T-helper 17 cell (primary cell): Measurements from ENCODE around the gene DDX51. TPM values are rescaled to one million over a fixed set of nuclear protein-coding genes. Genes with fewer than 3 reads are reported as not detected.

Experiments used
- ATAC-seq: fragments of 150-1000 bp; cut with Tn5 transposase; 2 replicates; pipeline ENCODE4 v1.10.0; 2021; ENCODE audit warnings: mild to moderate bottlenecking, moderate library complexity
- DNase-seq, 3 donors: peaks; one replicate each; pipeline versions ENCODE4 v3.0.0 to v3.0.0-alpha.2; 2020 to 2021
- H3K9me3 ChIP-seq: one replicate; pipeline ENCODE4 v1.7.0; 2013; ENCODE audit warnings: low read length, mild to moderate bottlenecking; ENCODE audit not compliant: control insufficient read depth, poor library complexity, severe bottlenecking
- H3K27ac Mint-ChIP-seq: one replicate; pipeline ENCODE4 v1.8.0; 2022; ENCODE audit warnings: mild to moderate bottlenecking, moderate library complexity, mixed read lengths
- H3K27me3 Mint-ChIP-seq: one replicate; pipeline ENCODE4 v1.8.0; 2022; ENCODE audit warnings: mixed read lengths
- H3K36me3 Mint-ChIP-seq: one replicate; pipeline ENCODE4 v1.8.0; 2022; ENCODE audit warnings: low read depth, mixed read lengths
- H3K4me1 Mint-ChIP-seq: one replicate; pipeline ENCODE4 v1.8.0; 2022; ENCODE audit warnings: mild to moderate bottlenecking, mixed read lengths
- H3K4me3 Mint-ChIP-seq: one replicate; pipeline ENCODE4 v1.8.0; 2022; ENCODE audit warnings: mild to moderate bottlenecking, moderate library complexity, mixed read lengths
- total RNA-seq, 4 donors: library from RNA in 2 of 4; stranded (reverse) in 2 of 4; gene quantifications; one replicate each; pipeline ENCODE4 v1.2.3 and lab custom pipeline; 2022 to 2026

Gene DDX51
- total RNA-seq, 2 donors from 2014 or later = 38.2 to 40.9 TPM

- Mint-ChIP-seq H3K27me3 (no peaks in the 10 kb centered on the region), H3K27ac (no peak overlapping the region), H3K4me3 (no peak overlapping the region), H3K4me1 (peaks cover 11% of the 10 kb centered on the region), H3K36me3 (no peaks in the 10 kb centered on the region)
- H3K9me3 ChIP-seq = no peaks in the 10 kb centered on the region
- DNase-seq = peak in 2 of 3 donors; percentile 3 to 6
- ATAC-seq = no peak
These were observed 14.8 kb upstream of the DDX51 start for GRCh38 chr12:132158677-132159554.

DNA sequence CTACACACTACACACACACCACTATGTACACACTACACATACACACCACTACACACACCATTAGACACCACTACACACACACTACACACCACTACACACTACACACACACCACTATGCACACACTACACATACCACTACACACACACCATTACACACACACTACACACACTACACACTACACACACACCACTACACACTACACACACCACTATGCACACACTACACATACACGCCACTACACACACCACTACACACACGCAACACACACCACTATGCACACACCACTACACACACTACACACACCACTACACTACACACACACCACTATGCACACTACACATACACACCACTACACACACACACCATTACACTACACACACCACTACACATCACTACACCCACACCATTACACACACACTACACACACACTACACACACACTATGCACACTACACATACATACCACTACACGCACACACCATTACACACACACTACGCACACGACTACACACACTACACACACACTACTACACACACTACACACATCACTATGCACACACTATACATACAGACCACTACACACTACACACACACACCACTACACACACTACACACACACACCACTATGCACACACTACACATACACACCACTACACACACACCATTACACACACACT lies 13.8 kb upstream of the DDX51 start:
- Mint-ChIP-seq H3K27me3 (no peaks in the 10 kb centered on the region), H3K4me3 (no peak overlapping the region), H3K4me1 (peaks cover 7% of the 10 kb centered on the region), H3K36me3 (no peaks in the 10 kb centered on the region), H3K27ac (no peak overlapping the region)
- H3K9me3 ChIP-seq = no peaks in the 10 kb centered on the region
- DNase-seq (no peak), ATAC-seq (no peak)

- H3K4me3 Mint-ChIP-seq = no peak overlapping the region
- no peak for DNase-seq
- H3K36me3 Mint-ChIP-seq = no peaks in the 10 kb centered on the region
- H3K27me3 Mint-ChIP-seq = no peaks in the 10 kb centered on the region
- ATAC-seq = no peak
- H3K27ac Mint-ChIP-seq = no peak overlapping the region
- H3K9me3 ChIP-seq = no peaks in the 10 kb centered on the region
- peaks cover 3% of the 10 kb centered on the region for H3K4me1 Mint-ChIP-seq
These were observed 12.6 kb upstream of the DDX51 start for GRCh38 chr12:132156573-132157325.

GRCh38 chr12:132155771-132156572 lies 11.9 kb upstream of the DDX51 start:
- DNase-seq (no peak), ATAC-seq (no peak)
- Mint-ChIP-seq H3K27me3 (no peaks in the 10 kb centered on the region), H3K4me1 (peaks cover 3% of the 10 kb centered on the region), H3K36me3 (no peaks in the 10 kb centered on the region), H3K27ac (no peak overlapping the region), H3K4me3 (no peak overlapping the region)
- no peaks in the 10 kb centered on the region for H3K9me3 ChIP-seq

GRCh38 chr12:132154941-132155770 lies 11.0 kb upstream of the DDX51 start:
- H3K9me3 ChIP-seq = no peaks in the 10 kb centered on the region

GRCh38 chr12:132154341-132154761 lies 10.2 kb upstream of the DDX51 start:
- no peaks in the 10 kb centered on the region for H3K9me3 ChIP-seq
- DNase-seq (peak in 1 of 3 donors; percentile 4), ATAC-seq (peak; percentile 11)
- Mint-ChIP-seq H3K36me3 (no peaks in the 10 kb centered on the region), H3K27me3 (no peaks in the 10 kb centered on the region), H3K27ac (no peak overlapping the region), H3K4me3 (peak overlapping the region; percentile 7), H3K4me1 (no peaks in the 10 kb centered on the region)

More at GRCh38 chr12:132154941-132155770, 11.0 kb upstream of the DDX51 start:
- H3K36me3 Mint-ChIP-seq = no peaks in the 10 kb centered on the region
- H3K27me3 Mint-ChIP-seq = no peaks in the 10 kb centered on the region
- H3K27ac Mint-ChIP-seq = no peak overlapping the region
- H3K4me1 Mint-ChIP-seq = peaks cover 3% of the 10 kb centered on the region
- ATAC-seq = no peak
- DNase-seq = peak in 1 of 3 donors; percentile 10
- H3K4me3 Mint-ChIP-seq = peak overlapping the region; percentile 41

GRCh38 chr12:132153501-132154340 lies 9.6 kb upstream of the DDX51 start:
- no peak overlapping the region for H3K4me3 Mint-ChIP-seq

DNA sequence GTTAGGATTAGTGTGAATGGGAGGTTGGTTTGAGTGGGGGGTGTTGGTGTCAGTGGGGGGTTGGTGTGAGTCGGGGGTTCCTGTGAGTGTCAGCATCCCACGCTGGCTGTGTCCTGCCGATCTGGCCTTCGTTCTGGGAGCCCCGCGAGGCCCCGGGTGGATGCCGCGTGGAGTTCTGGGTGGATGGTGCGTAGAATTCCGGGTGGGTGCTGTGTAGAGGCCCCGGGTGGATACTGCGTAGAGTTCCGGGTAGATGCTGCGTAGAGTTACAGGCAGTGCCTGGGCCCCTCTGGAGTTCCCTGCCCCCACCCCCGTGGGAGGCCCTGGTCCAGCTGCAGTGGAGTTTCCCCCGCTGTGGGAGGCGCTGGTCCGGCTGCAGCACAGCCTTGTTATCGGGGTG lies 8.8 kb upstream of the DDX51 start:
- DNase-seq (peak in 2 of 3 donors; percentile 3 to 10), ATAC-seq (no peak)
- no peaks in the 10 kb centered on the region for H3K9me3 ChIP-seq
- no peaks in the 10 kb centered on the region for H3K36me3 Mint-ChIP-seq
- H3K4me1 Mint-ChIP-seq = no peaks in the 10 kb centered on the region
- no peak overlapping the region for H3K4me3 Mint-ChIP-seq
- H3K27ac Mint-ChIP-seq = no peak overlapping the region
- no peaks in the 10 kb centered on the region for H3K27me3 Mint-ChIP-seq

More at GRCh38 chr12:132153501-132154340, 9.6 kb upstream of the DDX51 start:
- ATAC-seq = peak; percentile 93
- H3K27me3 Mint-ChIP-seq = no peaks in the 10 kb centered on the region
- peak; percentile 56 to 68 (median 58) for DNase-seq
- H3K9me3 ChIP-seq = no peaks in the 10 kb centered on the region
- H3K4me1 Mint-ChIP-seq = no peaks in the 10 kb centered on the region
- H3K27ac Mint-ChIP-seq = no peak overlapping the region
- H3K36me3 Mint-ChIP-seq = no peaks in the 10 kb centered on the region

DNA sequence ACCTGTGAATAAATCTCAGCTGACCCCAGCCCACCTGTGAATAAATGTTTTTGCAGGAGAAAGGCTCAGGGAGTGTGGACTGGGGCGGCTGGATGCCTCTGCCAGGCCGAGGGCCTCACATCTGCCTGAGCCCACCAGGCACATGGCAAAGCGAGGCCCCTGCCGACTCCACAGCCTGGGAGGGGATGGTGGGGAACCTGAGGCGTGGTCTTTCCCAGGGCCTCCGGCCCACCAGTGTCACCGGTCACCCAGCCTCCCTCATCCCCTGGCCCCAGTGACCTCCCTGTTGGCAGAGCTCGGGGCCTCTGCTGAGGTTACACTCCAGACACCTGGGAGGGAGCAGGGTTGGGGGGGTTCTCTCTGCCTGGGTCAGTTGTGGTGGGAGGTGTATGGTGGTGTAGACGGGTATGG lies 8.3 kb upstream of the DDX51 start:
- H3K36me3 Mint-ChIP-seq = no peaks in the 10 kb centered on the region
- no peaks in the 10 kb centered on the region for H3K4me1 Mint-ChIP-seq
- H3K27ac Mint-ChIP-seq = no peak overlapping the region
- no peak for ATAC-seq
- H3K4me3 Mint-ChIP-seq = no peak overlapping the region
- DNase-seq = peak in 1 of 3 donors; percentile 3
- H3K9me3 ChIP-seq = no peaks in the 10 kb centered on the region
- no peaks in the 10 kb centered on the region for H3K27me3 Mint-ChIP-seq

DNA sequence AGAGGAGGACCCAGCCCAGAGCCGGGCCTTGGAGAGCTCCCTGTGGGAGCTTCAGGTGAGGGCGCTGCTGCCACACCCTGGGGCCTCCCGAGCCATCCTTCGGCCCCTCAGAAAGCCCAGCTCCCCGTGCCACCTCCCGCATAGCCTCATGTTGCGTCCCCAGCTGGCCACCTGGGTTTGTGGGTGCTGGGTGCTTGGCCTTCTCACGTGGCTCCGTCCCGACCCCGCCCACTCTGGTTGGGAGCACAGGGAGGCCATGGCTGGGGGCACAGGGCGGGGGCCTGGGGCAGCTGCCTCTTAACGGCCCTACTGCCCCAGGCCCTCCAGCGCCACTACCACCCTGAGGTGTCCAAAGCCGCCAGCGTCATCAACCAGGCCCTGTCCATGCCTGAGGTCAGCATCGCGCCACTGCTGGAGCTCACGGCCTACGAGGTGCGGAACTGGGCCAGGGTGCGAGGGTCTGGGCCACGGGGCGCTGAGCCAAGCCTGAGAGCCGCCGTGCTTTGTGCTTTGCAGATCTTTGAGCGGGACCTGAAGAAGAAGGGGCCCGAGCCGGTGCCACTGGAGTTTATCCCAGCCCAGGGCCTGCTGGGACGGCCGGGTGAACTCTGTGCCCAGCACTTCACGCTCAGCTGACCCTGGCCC lies 7.8 kb upstream of the DDX51 start:
- Mint-ChIP-seq H3K27ac (no peak overlapping the region), H3K4me1 (no peaks in the 10 kb centered on the region), H3K36me3 (no peaks in the 10 kb centered on the region), H3K27me3 (no peaks in the 10 kb centered on the region), H3K4me3 (no peak overlapping the region)
- DNase-seq (peak in 2 of 3 donors; percentile 3 to 8), ATAC-seq (no peak)
- no peaks in the 10 kb centered on the region for H3K9me3 ChIP-seq
